A549 (cell line): ENCODE measurements around the gene CCDC63.
A peak's percentile ranks its signal among the peaks of the same experiment; 100 is the strongest.

ENCODE experiments used
- CTCF ChIP-seq: fragments of >200 bp; sonication (Bioruptor Twin); formaldehyde crosslinking; IDR thresholded peaks from 3 replicates; pipeline ENCODE4 v1.5.1; 2016
- JUN ChIP-seq, 2 experiments: fragments of >200 bp; sonication (Bioruptor Twin); formaldehyde crosslinking; IDR thresholded peaks; 2 replicates in 1 of 2; 3 replicates in 1 of 2; pipeline ENCODE4 v1.6.1; 2016 to 2017
- MAFK ChIP-seq: fragments of 450-650 bp; IDR thresholded peaks from 2 replicates; pipeline ENCODE4 v1.6.1; 2014; ENCODE audit not compliant: partially characterized antibody
- POLR2A ChIP-seq: IDR thresholded peaks from 2 replicates; pipeline ENCODE4 v1.6.1; 2012; ENCODE audit warnings: mild to moderate bottlenecking, low read length
- TF ChIP-seq, protein P1 (sequence below): fragments of 200-600 bp; sonication (generic); IDR thresholded peaks from 2 replicates; pipeline ENCODE4 v1.6.1; 2016; ENCODE audit warnings: antibody characterized with exemption, mild to moderate bottlenecking, moderate library complexity

- TF ChIP-seq MAFK (no peak), JUN (IDR thresholded peaks at IDR 0.05) (no peak), CTCF (peak; percentile 95), POLR2A (no peak)
- TF ChIP-seq, protein P1, sequence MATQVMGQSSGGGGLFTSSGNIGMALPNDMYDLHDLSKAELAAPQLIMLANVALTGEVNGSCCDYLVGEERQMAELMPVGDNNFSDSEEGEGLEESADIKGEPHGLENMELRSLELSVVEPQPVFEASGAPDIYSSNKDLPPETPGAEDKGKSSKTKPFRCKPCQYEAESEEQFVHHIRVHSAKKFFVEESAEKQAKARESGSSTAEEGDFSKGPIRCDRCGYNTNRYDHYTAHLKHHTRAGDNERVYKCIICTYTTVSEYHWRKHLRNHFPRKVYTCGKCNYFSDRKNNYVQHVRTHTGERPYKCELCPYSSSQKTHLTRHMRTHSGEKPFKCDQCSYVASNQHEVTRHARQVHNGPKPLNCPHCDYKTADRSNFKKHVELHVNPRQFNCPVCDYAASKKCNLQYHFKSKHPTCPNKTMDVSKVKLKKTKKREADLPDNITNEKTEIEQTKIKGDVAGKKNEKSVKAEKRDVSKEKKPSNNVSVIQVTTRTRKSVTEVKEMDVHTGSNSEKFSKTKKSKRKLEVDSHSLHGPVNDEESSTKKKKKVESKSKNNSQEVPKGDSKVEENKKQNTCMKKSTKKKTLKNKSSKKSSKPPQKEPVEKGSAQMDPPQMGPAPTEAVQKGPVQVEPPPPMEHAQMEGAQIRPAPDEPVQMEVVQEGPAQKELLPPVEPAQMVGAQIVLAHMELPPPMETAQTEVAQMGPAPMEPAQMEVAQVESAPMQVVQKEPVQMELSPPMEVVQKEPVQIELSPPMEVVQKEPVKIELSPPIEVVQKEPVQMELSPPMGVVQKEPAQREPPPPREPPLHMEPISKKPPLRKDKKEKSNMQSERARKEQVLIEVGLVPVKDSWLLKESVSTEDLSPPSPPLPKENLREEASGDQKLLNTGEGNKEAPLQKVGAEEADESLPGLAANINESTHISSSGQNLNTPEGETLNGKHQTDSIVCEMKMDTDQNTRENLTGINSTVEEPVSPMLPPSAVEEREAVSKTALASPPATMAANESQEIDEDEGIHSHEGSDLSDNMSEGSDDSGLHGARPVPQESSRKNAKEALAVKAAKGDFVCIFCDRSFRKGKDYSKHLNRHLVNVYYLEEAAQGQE = no peak
These were observed 20.1 kb upstream of the CCDC63 start for GRCh38 chr12:110826592-110827200.
